NK-92 (cell line): Measurements from ENCODE around the gene IL1R1.

ENCODE experiments used
- DNase-seq: peaks from one replicate; lab custom pipeline; 2025; ENCODE audit not compliant: unreplicated experiment; lab: John Stamatoyannopoulos, UW

Gene IL1R1

GRCh38 chr2:102137138-102137537, 5.4 kb upstream of the IL1R1 start:
- no peak for DNase-seq

GRCh38 chr2:102138331-102138730, 4.2 kb upstream of the IL1R1 start:
- no peak for DNase-seq

- DNase-seq: no peak
Measured at GRCh38 chr2:102139851-102140250, 2.7 kb upstream of the IL1R1 start.

- DNase-seq: no peak
Measured at GRCh38 chr2:102140377-102140776, 2.2 kb upstream of the IL1R1 start.

DNA sequence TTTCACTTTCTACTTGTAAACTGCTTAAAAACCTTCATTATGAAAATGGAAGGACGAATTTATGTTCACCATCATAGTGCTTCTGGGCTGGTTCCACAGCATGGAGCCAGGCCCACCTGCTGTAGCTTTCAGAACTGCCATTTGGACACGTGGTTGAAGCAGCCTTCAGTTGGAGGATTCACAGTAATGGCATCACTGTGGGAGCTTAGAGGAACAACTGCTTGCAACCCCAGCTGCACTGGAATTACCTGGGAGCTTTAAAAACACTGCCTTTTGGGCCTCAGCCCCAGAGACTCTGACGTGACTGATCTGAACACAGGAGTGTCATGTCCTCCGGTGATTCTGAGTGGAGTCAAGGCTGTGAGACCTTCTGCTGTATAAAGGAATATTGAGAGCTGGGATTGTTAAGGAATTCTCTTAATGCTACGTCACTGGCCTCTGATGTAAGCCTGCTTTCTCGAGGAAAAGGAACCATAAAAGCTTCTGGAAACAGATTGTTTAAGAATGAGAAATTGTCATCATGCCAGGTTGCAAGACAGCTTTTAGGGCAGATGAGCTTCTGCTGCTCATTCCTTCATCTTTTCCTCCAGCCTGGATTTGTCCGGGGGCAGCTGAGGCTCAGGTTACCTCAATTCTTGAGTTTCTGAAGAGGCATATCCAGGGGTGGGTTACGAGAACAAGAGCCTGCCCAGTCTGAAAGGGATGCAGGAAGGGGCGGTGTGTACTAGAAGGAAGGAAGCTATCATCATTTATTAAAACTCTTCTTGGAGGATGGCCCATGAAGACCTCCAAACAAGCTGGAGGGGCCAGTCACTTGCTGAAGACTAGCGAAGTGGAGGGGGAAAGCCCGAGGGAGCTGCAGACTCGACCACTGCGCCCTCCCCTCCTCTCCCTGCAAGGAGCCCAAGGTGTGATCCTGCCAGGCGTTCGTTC, 1.3 kb upstream of the IL1R1 start:
- no peak for DNase-seq

- no peak for DNase-seq
Measured at GRCh38 chr2:102142829-102143449, 393 bp downstream of the IL1R1 start.

DNA sequence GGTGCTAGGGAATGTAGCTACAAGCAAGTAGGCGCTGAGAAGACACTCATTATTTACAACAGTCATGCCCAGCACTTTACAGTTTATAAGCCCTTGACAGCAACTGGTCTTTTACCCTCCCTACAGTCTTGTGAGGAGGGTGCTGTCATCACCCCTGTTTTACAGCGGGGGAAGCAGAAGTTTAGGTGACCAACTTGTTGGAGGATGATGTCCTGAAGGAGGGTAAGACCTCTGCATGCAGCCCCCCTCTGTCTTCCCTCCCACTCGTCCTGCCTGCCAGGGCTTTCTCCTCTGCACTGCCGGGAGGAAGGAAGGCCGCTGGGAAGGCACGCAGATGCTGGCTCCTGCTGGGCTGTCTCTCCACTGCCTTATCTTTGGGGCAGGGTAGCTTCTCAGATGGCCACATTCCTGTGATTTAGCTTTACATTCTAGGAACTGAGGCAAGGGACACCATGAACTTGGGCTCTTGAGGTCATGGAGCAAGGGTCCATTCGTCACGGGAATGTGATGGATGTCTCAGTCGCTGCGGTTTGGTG, 972 bp downstream of the IL1R1 start:
- DNase-seq: no peak

DNA sequence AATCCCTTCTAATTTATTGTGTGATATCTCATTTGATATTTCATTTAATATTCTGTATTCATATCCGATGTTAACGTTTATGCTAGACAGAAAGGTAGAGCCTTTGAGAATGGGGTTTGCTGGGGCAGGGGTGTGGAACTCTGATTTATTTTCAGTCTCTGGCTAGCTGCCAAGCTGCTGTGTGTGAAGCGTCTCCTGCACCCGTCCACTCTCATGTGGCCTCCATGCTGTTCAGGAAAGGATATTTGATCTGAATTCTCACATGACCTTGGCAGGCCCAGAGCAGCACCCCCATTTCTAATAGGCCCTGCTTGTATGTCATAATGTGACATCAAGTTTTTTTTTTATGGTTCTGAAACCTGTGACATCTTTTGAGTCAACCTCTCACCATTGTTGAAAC, 1.6 kb downstream of the IL1R1 start:
- DNase-seq: no peak

- DNase-seq: no peak
Measured at GRCh38 chr2:102145107-102145506, 2.6 kb downstream of the IL1R1 start.

GRCh38 chr2:102145934-102146333, 3.4 kb downstream of the IL1R1 start:
- no peak for DNase-seq

DNA sequence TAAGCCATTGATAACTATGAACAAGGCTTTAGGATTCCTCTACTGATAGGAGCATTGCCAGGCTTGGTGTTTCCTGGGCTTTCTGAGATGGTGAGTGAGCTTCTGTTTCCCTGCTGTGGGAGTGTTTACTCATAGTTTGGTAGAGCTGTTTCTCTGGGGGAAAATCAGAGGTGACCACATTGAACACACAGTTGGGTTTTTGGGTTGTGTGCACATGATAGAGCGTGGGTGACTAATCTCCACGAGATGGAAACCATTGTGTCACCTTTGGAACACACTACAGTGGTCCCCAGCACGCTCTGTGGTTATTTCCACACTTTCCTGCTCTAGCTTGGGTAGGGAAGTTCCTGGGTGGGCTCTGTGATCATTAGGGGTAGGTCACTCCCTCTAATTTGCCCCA, 5.4 kb downstream of the IL1R1 start:
- no peak for DNase-seq

DNA sequence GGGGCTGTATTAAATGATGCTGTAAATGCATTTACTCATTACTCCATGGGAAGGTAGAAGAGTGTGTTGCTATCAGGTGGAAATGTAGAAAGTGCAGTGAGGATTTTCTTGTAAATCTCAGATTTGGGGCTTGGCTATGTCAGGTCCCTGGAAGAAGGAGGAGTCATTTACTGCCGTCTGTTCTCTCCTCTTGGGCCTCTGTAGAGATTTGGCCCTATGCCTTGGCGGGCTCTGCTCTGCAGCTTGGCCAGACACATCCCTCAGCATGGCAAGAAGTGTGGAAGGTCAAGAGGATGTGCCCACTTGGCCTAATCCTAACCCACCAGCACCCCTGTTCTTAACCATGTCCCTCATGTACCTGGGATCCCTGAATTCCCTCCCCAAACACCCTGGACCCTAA, 6.7 kb downstream of the IL1R1 start:
- DNase-seq: no peak

- DNase-seq: no peak
Measured at GRCh38 chr2:102149644-102150455, 7.3 kb downstream of the IL1R1 start.

- DNase-seq: no peak
Measured at GRCh38 chr2:102154364-102154763, 11.8 kb downstream of the IL1R1 start.

DNA sequence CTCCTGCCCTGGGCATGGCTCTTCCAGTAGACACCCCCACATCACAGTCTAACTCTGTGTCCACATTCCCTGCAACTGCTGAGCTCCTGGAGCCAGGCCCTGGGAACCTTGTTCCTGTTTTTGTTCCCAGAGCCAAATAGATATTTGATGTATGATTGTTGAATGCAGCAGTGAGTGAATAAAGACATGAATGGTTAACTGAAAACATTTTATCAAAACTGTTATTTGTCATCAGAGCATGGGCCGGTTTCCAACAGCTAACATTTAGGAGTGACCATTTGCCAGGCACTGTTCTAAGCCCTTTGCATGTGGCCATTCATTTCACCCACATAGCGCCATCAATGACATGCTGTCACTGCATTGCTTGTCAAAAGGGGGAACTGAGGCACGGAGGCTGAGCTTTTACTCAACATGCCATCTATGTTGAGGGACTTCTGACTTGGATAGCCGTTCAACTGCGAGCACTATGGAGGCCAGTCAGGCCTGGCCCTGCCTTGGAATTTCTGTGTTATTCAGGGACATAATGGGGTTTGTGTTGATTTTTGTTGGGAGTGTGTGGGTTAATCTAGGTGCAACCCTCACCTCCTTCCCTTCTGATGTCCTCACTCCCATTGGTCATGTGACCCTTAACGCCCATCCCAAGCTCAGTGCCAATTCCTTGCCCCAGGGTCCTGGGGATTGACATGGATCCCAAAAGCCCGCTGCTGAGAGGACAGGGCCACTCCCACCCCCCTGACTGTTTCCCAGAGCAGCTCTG, 12.6 kb downstream of the IL1R1 start:
- DNase-seq: no peak

GRCh38 chr2:102155703-102156515, 13.4 kb downstream of the IL1R1 start:
- no peak for DNase-seq

DNA sequence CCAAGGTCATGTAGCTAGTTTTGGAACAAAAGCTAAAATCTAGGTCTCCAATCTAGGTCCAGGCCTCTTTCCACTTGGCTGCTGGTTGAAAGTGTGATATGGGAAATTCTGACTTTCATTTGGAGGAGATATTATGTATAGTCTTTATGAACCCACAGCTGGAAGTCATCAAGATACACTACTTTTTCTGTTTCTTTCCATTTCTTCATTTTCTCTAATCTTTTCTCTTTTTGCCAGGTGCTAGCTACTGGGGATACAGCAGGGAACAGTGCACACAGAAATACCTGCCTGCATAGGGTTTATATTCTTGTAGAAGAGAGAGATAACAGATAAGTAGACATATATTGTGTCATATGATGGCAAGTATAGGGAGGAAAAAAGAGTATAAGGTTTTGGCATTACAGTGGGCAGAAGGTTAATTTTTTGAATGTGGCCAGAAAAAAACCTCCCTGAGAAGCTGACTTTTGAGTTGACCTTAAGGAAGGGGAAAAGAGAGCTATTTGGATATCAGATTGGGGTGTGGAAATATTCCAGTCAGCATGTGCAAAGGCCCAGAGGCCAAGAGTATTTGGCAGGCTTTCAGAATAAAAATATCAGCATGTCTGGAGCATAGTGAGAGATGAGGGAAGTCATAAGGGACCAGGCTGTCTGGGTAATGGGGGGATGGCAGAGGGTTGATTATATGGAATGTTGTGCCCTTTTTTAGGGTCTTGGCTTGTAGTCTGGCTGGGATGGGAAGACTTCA, 15.6 kb downstream of the IL1R1 start:
- no peak for DNase-seq

GRCh38 chr2:102159295-102159694, 16.7 kb downstream of the IL1R1 start:
- no peak for DNase-seq

DNA sequence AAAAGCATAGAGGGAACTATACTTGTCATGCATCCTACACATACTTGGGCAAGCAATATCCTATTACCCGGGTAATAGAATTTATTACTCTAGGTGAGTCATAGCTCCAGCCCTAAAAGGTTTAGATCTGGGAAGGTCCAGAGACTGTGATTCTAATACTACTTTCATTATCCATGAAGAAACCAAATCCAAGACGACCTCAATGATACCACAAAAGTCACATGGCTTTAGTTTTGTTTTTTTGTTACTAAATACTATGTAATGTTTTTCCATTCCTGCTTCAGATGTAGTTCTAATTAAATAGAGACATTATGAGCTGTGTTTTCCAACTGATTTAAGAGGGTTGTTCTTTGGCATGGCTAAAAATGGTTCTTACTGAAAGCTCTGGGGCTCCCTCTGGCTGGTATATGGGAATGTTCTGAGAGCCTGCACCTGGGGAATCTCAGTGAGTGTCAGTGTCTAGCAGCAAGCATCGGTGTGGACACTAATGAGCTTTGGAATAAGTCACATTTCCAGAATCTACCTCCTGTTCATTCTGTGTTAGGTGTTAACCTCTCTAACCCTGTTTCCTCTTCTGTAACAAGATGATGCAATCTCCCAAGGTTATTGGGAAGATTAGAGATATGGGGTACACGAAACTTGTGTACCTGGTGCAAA, 23.8 kb downstream of the IL1R1 start:
- no peak for DNase-seq
